GM12892 (cell line): ENCODE measurements around the gene TMEM123.

ENCODE experiments used
- POLR2A ChIP-seq: IDR thresholded peaks from 2 replicates; pipeline ENCODE4 v1.6.1; 2011; ENCODE audit warnings: low read depth, low read length, control low read depth
- POLR2AphosphoS5 ChIP-seq: IDR thresholded peaks from 2 replicates; pipeline ENCODE4 v1.6.1; 2011; ENCODE audit warnings: low read depth, low read length, control low read depth

GRCh38 chr11:102398297-102398696, 54.3 kb downstream of the TMEM123 start:
- TF ChIP-seq POLR2AphosphoS5 (no peak), POLR2A (no peak)
